ENCODE data around the gene ASXL2. TPM values are rescaled to one million over a fixed set of nuclear protein-coding genes. Genes with fewer than 3 reads are reported as not detected.

The ASXL2 gene
- total and polyA plus RNA-seq, 2 of the 13 experiments (the other 11 are each of a cell fraction or from before 2014, with no cell fraction given): 12.1 to 19.2 TPM

GRCh38 chr2:25885933-25886332, 7.6 kb upstream of the ASXL2 start (continued):
- 0 out of 2 replicates have a peak, but pooled peaks have one; percentile 36 for TF ChIP-seq SKIL (CRISPR knock-in tag; IDR thresholded peaks at IDR 0.05; ENCODE audit: borderline replicate concordance)
- TF ChIP-seq TFDP1 (CRISPR knock-in tag; IDR thresholded peaks at IDR 0.05; ENCODE audit: borderline replicate concordance): no peak
- TF ChIP-seq EP300 (IDR thresholded peaks at IDR 0.05; ENCODE audit: low read depth in 2 of 2, low read length in 2 of 2): peak in 1 of 2 experiments; percentile 42; a peak in 1 of 4 replicates
- TF ChIP-seq EP300 (CRISPR knock-in tag; IDR thresholded peaks at IDR 0.05; ENCODE audit: borderline replicate concordance): peak; percentile 50; the same call in 1 of the 2 replicates
- TF ChIP-seq ZMYM3 (CRISPR knock-in tag; IDR thresholded peaks at IDR 0.05): peak; percentile 38
- TF ChIP-seq ZNF3 (CRISPR knock-in tag; IDR thresholded peaks at IDR 0.05): peak; percentile 87
- TF ChIP-seq GATAD1 (CRISPR knock-in tag; IDR thresholded peaks at IDR 0.05): peak; percentile 55; the same call in 1 of the 2 replicates
- 0 out of 2 replicates have a peak, but pooled peaks have one; percentile 29 for TF ChIP-seq FOXP4 (CRISPR knock-in tag; IDR thresholded peaks at IDR 0.05)
- TF ChIP-seq ZNF644 (CRISPR knock-in tag; IDR thresholded peaks at IDR 0.05; ENCODE audit: low read depth): peak; percentile 100
- peak; percentile 9; the same call in 1 of the 2 replicates for TF ChIP-seq THRA (CRISPR knock-in tag; IDR thresholded peaks at IDR 0.05; ENCODE audit: borderline replicate concordance)
- 0 out of 2 replicates have a peak, but pooled peaks have one; percentile 29 for TF ChIP-seq NCOA2 (CRISPR knock-in tag; IDR thresholded peaks at IDR 0.05)
- TF ChIP-seq ETV5 (CRISPR knock-in tag; IDR thresholded peaks at IDR 0.05; ENCODE audit: borderline replicate concordance): peak; percentile 39; the same call in 1 of the 2 replicates
- no peak for TF ChIP-seq GMEB2 (CRISPR knock-in tag; IDR thresholded peaks at IDR 0.05; ENCODE audit: low read depth)
- TF ChIP-seq CREB1 (IDR thresholded peaks at IDR 0.05): peak; percentile 39; the same call in 1 of the 2 replicates
- TF ChIP-seq CREB1 (CRISPR knock-in tag; IDR thresholded peaks at IDR 0.05): no peak; the same call in 1 of the 2 replicates
- peak; percentile 77; the same call in 1 of the 2 replicates for TF ChIP-seq FOSL1 (CRISPR knock-in tag; IDR thresholded peaks at IDR 0.05; ENCODE audit: borderline replicate concordance)
- TF ChIP-seq ZNF605 (CRISPR knock-in tag; IDR thresholded peaks at IDR 0.05): no peak
- 0 out of 2 replicates have a peak, but pooled peaks have one; percentile 19 for TF ChIP-seq ZBTB43 (CRISPR knock-in tag; conservative IDR thresholded peaks at IDR 0.05)
- TF ChIP-seq ZSCAN9 (CRISPR knock-in tag; IDR thresholded peaks at IDR 0.05; ENCODE audit: borderline replicate concordance): peak; percentile 81; the same call in 1 of the 2 replicates
- peak; percentile 26; the same call in 1 of the 2 replicates for TF ChIP-seq ZNF335 (CRISPR knock-in tag; IDR thresholded peaks at IDR 0.05)
- TF ChIP-seq NFRKB (IDR thresholded peaks at IDR 0.05): no peak
